ENCODE data around the gene RAB11FIP5.
"Not testable (repeated sequence)": the region's sequence is repeated elsewhere in the genome, so short reads cannot be mapped to it uniquely, and the experiment has no call there.

Gene RAB11FIP5

GRCh38 chr2:73112913-73113854 lies at the start of gene RAB11FIP5:
Gene RAB11FIP5 (minus strand): TSS chr2:73112948. CDS start chr2:73112777, 171 bp downstream.
- peak; percentile 91 for DNase-seq (ENCODE audit: low spot score)

- DNase-seq (ENCODE audit: low spot score), result no peak
Observed at GRCh38 chr2:73156539-73157124, 43.9 kb upstream of the RAB11FIP5 start.

GRCh38 chr2:73142937-73143336 lies 30.2 kb upstream of the RAB11FIP5 start:
- no peak for DNase-seq (ENCODE audit: low spot score)

GRCh38 chr2:73141896-73142295 lies 29.1 kb upstream of the RAB11FIP5 start:
- DNase-seq (ENCODE audit: low spot score), result no peak

- DNase-seq (ENCODE audit: low spot score), result no peak
Observed at GRCh38 chr2:73135236-73135635, 22.5 kb upstream of the RAB11FIP5 start.

- peak; percentile 51 for DNase-seq (ENCODE audit: low spot score)
Observed at GRCh38 chr2:73134471-73134870, 21.7 kb upstream of the RAB11FIP5 start.

- DNase-seq (ENCODE audit: low spot score), result no peak
Observed at GRCh38 chr2:73133566-73134197, 20.9 kb upstream of the RAB11FIP5 start.

- DNase-seq (ENCODE audit: low spot score), result no peak
Observed at GRCh38 chr2:73131807-73132206, 19.1 kb upstream of the RAB11FIP5 start.

- DNase-seq (ENCODE audit: low spot score), result no peak
Observed at GRCh38 chr2:73130790-73131189, 18.0 kb upstream of the RAB11FIP5 start.

- DNase-seq (ENCODE audit: low spot score), result no peak
Observed at GRCh38 chr2:73128841-73129535, 16.2 kb upstream of the RAB11FIP5 start.

- no peak for DNase-seq (ENCODE audit: low spot score)
Observed at GRCh38 chr2:73122536-73122935, 9.8 kb upstream of the RAB11FIP5 start.

GRCh38 chr2:73119611-73120239 lies 7.0 kb upstream of the RAB11FIP5 start:
- not testable (repeated sequence) for DNase-seq (ENCODE audit: low spot score)

- DNase-seq (ENCODE audit: low spot score), result no peak
Observed at GRCh38 chr2:73117441-73117840, 4.7 kb upstream of the RAB11FIP5 start.

- no peak for DNase-seq (ENCODE audit: low spot score)
Observed at GRCh38 chr2:73116182-73116960, 3.6 kb upstream of the RAB11FIP5 start.

GRCh38 chr2:73114273-73114867 lies 1.6 kb upstream of the RAB11FIP5 start:
- no peak for DNase-seq (ENCODE audit: low spot score)

- DNase-seq (ENCODE audit: low spot score), result peak; percentile 54
Observed at GRCh38 chr2:73112026-73112912, 479 bp downstream of the RAB11FIP5 start.

- peak; percentile 81 for DNase-seq (ENCODE audit: low spot score)
Observed at GRCh38 chr2:73111073-73112025, 1.4 kb downstream of the RAB11FIP5 start.
